Neural cell (in vitro differentiated cells): ENCODE data around the gene MAP7D1. TPM values are rescaled to one million over a fixed set of nuclear protein-coding genes. Genes with fewer than 3 reads are reported as not detected.

ENCODE experiments used
- H2AFZ ChIP-seq: fragments of 200-600, 300-800 bp; sonication (generic), shearing (Covaris generic); 2 replicates; pipeline ENCODE4 v1.6.0; 2014; ENCODE audit warnings: low read depth, mild to moderate bottlenecking, antibody characterized with exemption, low read length, moderate library complexity
- H3F3A ChIP-seq: fragments of 200-600 bp; shearing (Covaris generic); 2 replicates; pipeline ENCODE4 v1.6.1; 2016; ENCODE audit warnings: mild to moderate bottlenecking, moderate library complexity, mixed read lengths, antibody characterized with exemption, low read length; ENCODE audit not compliant: insufficient read depth, poor library complexity, severe bottlenecking
- H3K27ac ChIP-seq: fragments of 200-600, 300-800 bp; sonication (generic), shearing (Covaris generic); 2 replicates; pipeline ENCODE4 v1.5.1; 2014; ENCODE audit warnings: mild to moderate bottlenecking, low read length, moderate library complexity
- H3K27me3 ChIP-seq: fragments of 300-800, 200-600 bp; sonication (generic), shearing (Covaris generic); 2 replicates; pipeline ENCODE4 v1.6.0; 2014; ENCODE audit warnings: mild to moderate bottlenecking, low read depth, low read length, moderate library complexity; ENCODE audit not compliant: insufficient read depth
- H3K36me3 ChIP-seq: fragments of 300-800, 200-600 bp; sonication (generic), shearing (Covaris generic); 2 replicates; pipeline ENCODE4 v1.5.1; 2014; ENCODE audit warnings: mild to moderate bottlenecking, antibody characterized with exemption, low read length, moderate library complexity; ENCODE audit not compliant: insufficient read depth
- H3K4me2 ChIP-seq: fragments of 300-800, 200-600 bp; sonication (generic), shearing (Covaris generic); 2 replicates; pipeline ENCODE4 v1.6.0; 2014; ENCODE audit warnings: mild to moderate bottlenecking, low read length
- H3K4me3 ChIP-seq: fragments of 300-800, 200-600 bp; sonication (generic), shearing (Covaris generic); 2 replicates; pipeline ENCODE4 v1.5.1; 2014; ENCODE audit warnings: mild to moderate bottlenecking, low read length, moderate library complexity
- H3K79me2 ChIP-seq: fragments of 200-600 bp; shearing (Covaris generic); replicated peaks from 2 replicates; pipeline ENCODE4 v1.6.0; 2014; ENCODE audit warnings: mild to moderate bottlenecking, low read length, moderate library complexity; ENCODE audit not compliant: insufficient read depth
- H3K9ac ChIP-seq: fragments of 300-800, 200-600 bp; sonication (generic), shearing (Covaris generic); 2 replicates; pipeline ENCODE4 v1.6.1; 2016; ENCODE audit warnings: mild to moderate bottlenecking, low read length, mixed read lengths
- H3K9me2 ChIP-seq: fragments of 200-600 bp; shearing (Covaris generic); 2 replicates; pipeline ENCODE4 v1.6.1; 2016; ENCODE audit warnings: mild to moderate bottlenecking, low read length, mixed read lengths; ENCODE audit not compliant: insufficient read depth
- H3K9me3 ChIP-seq: fragments of 200-600, 300-800 bp; sonication (generic), shearing (Covaris generic); 2 replicates; pipeline ENCODE4 v1.6.1; 2016; ENCODE audit warnings: mild to moderate bottlenecking, mixed run types, low read length, moderate library complexity, mixed read lengths
- H4K20me1 ChIP-seq: fragments of 200-600 bp; shearing (Covaris generic); 2 replicates; pipeline ENCODE4 v1.6.1; 2016; ENCODE audit warnings: mild to moderate bottlenecking, mixed run types; ENCODE audit not compliant: insufficient read depth
- EP300 ChIP-seq: fragments of 450-650 bp; conservative IDR thresholded peaks from 2 replicates; pipeline ENCODE4 v1.6.1; 2014; ENCODE audit warnings: antibody characterized with exemption, mild to moderate bottlenecking, moderate library complexity; ENCODE audit not compliant: poor library complexity, severe bottlenecking
- EZH2 ChIP-seq: fragments of 200-600, 300-800 bp; shearing (Covaris generic), sonication (generic); IDR thresholded peaks from 2 replicates; pipeline ENCODE4 v1.6.1; 2014; ENCODE audit warnings: antibody characterized with exemption, low read length, borderline replicate concordance, mild to moderate bottlenecking; ENCODE audit not compliant: insufficient read depth, poor library complexity, severe bottlenecking
- MXI1 ChIP-seq: fragments of 450-650 bp; conservative IDR thresholded peaks from 2 replicates; pipeline ENCODE4 v1.6.1; 2014; ENCODE audit warnings: antibody characterized with exemption, mild to moderate bottlenecking; ENCODE audit not compliant: poor library complexity, severe bottlenecking
- POLR2AphosphoS5 ChIP-seq: IDR thresholded peaks from 2 replicates; pipeline ENCODE4 v1.6.1; 2012
- RAD21 ChIP-seq: fragments of 450-650 bp; conservative IDR thresholded peaks from 2 replicates; pipeline ENCODE4 v1.6.1; 2014; ENCODE audit warnings: antibody characterized with exemption, mild to moderate bottlenecking, moderate library complexity
- SMC3 ChIP-seq: fragments of 450-650 bp; conservative IDR thresholded peaks from 2 replicates; pipeline ENCODE4 v1.6.1; 2014; ENCODE audit warnings: antibody characterized with exemption, mild to moderate bottlenecking, moderate library complexity; ENCODE audit not compliant: poor library complexity
- TAF1 ChIP-seq: IDR thresholded peaks from 2 replicates; pipeline ENCODE4 v1.6.1; 2012; ENCODE audit warnings: low read depth
- polyA plus RNA-seq: library from polyadenylated mRNA; depleted of rRNA; stranded (reverse); fragments of >200 nt; gene quantifications from 2 replicates; pipeline ENCODE4 v1.2.3, GENCODE V29; 2014
- TF ChIP-seq, protein P1 (sequence below): fragments of 450-650 bp; IDR thresholded peaks from 2 replicates; pipeline ENCODE4 v1.5.1; 2014; ENCODE audit warnings: antibody characterized with exemption, mild to moderate bottlenecking, moderate library complexity; ENCODE audit not compliant: poor library complexity, severe bottlenecking
- TF ChIP-seq, protein P2 (sequence below): IDR thresholded peaks from 2 replicates; pipeline ENCODE4 v1.6.1; 2012; ENCODE audit warnings: borderline replicate concordance

MAP7D1 gene
- polyA plus RNA-seq, 1 donor from 2014 or later, result 142 TPM

DNA sequence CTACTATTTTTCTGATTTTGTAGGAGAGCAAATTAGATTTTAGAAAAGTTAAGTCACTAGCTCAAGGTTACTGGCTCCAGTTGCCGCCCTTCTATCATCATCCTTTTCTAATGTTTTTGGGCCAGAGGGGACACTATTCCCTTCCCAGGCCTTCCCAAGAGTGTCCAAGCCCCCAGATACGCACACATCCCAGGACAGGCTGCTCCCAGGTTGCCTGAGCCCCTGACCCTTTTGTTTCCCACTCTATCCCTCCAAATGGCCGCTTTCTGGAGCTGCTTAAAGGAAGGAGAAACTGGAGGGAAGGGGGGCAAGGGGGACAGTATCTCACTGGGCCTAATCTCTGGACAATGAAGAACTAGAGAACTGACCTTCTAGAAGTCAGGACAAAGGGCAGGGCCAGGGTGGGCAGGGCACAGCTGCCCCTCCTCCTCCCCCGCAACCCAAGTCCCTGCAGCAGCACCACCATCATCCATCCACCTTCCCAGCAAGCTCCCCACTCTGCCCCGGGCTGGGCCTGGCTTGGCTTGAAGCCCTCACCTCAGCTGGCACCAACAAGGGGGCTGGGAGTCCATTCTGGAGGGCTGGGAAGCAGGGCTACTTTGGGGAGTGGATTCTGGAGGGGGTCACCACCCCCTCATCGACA lies 1.1 kb upstream of the MAP7D1 start:
- H3K4me2 ChIP-seq, result peak overlapping the region; percentile 94
- H3K9me2 ChIP-seq, result no peaks in the 10 kb centered on the region
- peak overlapping the region; percentile 99 for H3K27ac ChIP-seq
- H2AFZ ChIP-seq, result peak overlapping the region; percentile 69
- H3K79me2 ChIP-seq, result peaks cover 53% of the 10 kb centered on the region
- TF ChIP-seq, protein P1, sequence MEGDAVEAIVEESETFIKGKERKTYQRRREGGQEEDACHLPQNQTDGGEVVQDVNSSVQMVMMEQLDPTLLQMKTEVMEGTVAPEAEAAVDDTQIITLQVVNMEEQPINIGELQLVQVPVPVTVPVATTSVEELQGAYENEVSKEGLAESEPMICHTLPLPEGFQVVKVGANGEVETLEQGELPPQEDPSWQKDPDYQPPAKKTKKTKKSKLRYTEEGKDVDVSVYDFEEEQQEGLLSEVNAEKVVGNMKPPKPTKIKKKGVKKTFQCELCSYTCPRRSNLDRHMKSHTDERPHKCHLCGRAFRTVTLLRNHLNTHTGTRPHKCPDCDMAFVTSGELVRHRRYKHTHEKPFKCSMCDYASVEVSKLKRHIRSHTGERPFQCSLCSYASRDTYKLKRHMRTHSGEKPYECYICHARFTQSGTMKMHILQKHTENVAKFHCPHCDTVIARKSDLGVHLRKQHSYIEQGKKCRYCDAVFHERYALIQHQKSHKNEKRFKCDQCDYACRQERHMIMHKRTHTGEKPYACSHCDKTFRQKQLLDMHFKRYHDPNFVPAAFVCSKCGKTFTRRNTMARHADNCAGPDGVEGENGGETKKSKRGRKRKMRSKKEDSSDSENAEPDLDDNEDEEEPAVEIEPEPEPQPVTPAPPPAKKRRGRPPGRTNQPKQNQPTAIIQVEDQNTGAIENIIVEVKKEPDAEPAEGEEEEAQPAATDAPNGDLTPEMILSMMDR, result no peak
- TF ChIP-seq RAD21, result no peak
- no peak for TF ChIP-seq TAF1
- no peak for TF ChIP-seq POLR2AphosphoS5
- TF ChIP-seq, protein P2, sequence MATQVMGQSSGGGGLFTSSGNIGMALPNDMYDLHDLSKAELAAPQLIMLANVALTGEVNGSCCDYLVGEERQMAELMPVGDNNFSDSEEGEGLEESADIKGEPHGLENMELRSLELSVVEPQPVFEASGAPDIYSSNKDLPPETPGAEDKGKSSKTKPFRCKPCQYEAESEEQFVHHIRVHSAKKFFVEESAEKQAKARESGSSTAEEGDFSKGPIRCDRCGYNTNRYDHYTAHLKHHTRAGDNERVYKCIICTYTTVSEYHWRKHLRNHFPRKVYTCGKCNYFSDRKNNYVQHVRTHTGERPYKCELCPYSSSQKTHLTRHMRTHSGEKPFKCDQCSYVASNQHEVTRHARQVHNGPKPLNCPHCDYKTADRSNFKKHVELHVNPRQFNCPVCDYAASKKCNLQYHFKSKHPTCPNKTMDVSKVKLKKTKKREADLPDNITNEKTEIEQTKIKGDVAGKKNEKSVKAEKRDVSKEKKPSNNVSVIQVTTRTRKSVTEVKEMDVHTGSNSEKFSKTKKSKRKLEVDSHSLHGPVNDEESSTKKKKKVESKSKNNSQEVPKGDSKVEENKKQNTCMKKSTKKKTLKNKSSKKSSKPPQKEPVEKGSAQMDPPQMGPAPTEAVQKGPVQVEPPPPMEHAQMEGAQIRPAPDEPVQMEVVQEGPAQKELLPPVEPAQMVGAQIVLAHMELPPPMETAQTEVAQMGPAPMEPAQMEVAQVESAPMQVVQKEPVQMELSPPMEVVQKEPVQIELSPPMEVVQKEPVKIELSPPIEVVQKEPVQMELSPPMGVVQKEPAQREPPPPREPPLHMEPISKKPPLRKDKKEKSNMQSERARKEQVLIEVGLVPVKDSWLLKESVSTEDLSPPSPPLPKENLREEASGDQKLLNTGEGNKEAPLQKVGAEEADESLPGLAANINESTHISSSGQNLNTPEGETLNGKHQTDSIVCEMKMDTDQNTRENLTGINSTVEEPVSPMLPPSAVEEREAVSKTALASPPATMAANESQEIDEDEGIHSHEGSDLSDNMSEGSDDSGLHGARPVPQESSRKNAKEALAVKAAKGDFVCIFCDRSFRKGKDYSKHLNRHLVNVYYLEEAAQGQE, result no peak
- no peak for TF ChIP-seq EZH2
- no peak for TF ChIP-seq SMC3
- no peak for TF ChIP-seq MXI1
- TF ChIP-seq EP300, result no peak
- no peaks in the 10 kb centered on the region for H3K9me3 ChIP-seq
- no peaks in the 10 kb centered on the region for H3F3A ChIP-seq
- no peaks in the 10 kb centered on the region for H3K27me3 ChIP-seq
- H3K9ac ChIP-seq, result peak overlapping the region; percentile 98
- H3K4me3 ChIP-seq, result peak overlapping the region; percentile 95
- H3K36me3 ChIP-seq, result no peaks in the 10 kb centered on the region
- H4K20me1 ChIP-seq, result peaks cover 9% of the 10 kb centered on the region

DNA sequence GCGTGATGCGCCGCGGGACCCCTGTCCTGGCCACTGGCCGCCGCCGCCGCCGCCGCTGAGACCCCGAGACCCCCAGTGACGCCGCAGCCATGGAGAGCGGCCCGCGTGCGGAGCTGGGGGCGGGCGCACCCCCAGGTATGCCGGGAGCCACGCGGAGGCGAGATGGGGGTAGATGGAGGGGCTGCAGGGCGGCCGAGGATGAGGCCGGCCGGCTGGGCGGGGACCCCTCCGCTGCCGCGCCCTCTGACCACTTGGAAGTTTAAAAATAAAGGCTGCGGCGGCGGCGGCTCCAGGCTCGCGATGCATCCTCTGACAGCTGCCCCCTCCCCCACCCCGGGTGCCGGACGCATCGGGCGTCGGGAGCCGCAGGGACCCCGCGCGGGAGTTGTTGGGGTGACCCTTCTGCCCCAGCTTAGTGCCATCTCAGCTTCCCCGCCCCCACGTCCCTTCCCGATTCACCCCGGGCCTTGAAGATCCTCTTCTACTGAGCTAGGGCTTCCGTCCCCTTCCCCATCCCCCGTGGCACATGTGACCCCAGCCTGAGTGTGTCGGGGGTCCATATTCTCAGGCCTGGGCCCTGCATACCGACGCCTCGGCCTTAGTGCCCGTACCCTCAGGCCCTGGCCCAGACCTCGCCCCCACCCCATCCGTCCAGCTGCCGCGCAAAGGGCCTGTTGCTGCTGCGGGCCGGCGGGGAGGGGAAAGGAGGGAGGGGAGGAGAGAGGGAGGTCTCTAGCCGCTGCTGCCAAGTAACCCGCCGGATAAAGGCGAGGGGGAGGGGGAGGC lies 562 bp downstream of the MAP7D1 start:
- Histone ChIP-seq H3K9me2 (no peaks in the 10 kb centered on the region), H3K4me3 (peak overlapping the region; percentile 95), H3K9me3 (no peaks in the 10 kb centered on the region), H3K27me3 (no peaks in the 10 kb centered on the region), H2AFZ (peak overlapping the region; percentile 57), H3K27ac (peak overlapping the region; percentile 99), H3K79me2 (peaks cover 69% of the 10 kb centered on the region), H3F3A (no peaks in the 10 kb centered on the region), H4K20me1 (peaks cover 25% of the 10 kb centered on the region), H3K9ac (peak overlapping the region; percentile 98), H3K36me3 (no peaks in the 10 kb centered on the region), H3K4me2 (peak overlapping the region; percentile 30)
- TF ChIP-seq SMC3 (no peak), MXI1 (peak; percentile 68), EZH2 (no peak), RAD21 (no peak), EP300 (peak; percentile 9), TAF1 (peak; percentile 60), POLR2AphosphoS5 (peak; percentile 63)
- TF ChIP-seq, protein P2, result no peak
- TF ChIP-seq, protein P1, result no peak
